Uterus (tissue), 4 donors: ENCODE results near the gene KCND3. TPM values are rescaled to one million over a fixed set of nuclear protein-coding genes. Genes with fewer than 3 reads are reported as not detected.

Experiments used
- DNase-seq, 2 donors: peaks; one replicate each; pipeline ENCODE4 v3.0.0-alpha.2; 2019 to 2020
- H3K27ac ChIP-seq, 2 donors: fragments of 200-600 bp; sonication (generic); 1 replicate in 1 of 2; 2 replicates in 1 of 2; pipeline ENCODE4 v1.5.1; 2016 to 2018
- H3K27me3 ChIP-seq, 2 donors: fragments of 200-600 bp; sonication (generic); one replicate each; pipeline ENCODE4 v1.5.1; 2018 to 2019; ENCODE audit warnings: control low read depth in 1 of 2
- H3K36me3 ChIP-seq, 2 donors: fragments of 200-600 bp; sonication (generic); one replicate each; pipeline ENCODE4 v1.5.1; 2019; ENCODE audit warnings: control low read depth in 1 of 2
- H3K4me1 ChIP-seq, 2 donors: fragments of 200-600 bp; sonication (generic); one replicate each; pipeline ENCODE4 v1.5.1; 2018 to 2019; ENCODE audit warnings: control low read depth in 1 of 2
- H3K4me3 ChIP-seq, 2 donors: fragments of 200-600 bp; sonication (generic); 1 replicate in 1 of 2; 2 replicates in 1 of 2; pipeline ENCODE4 v1.5.1; 2018 to 2019; ENCODE audit warnings: mild to moderate bottlenecking in 1 of 2
- H3K9me3 ChIP-seq, 2 donors: fragments of 200-600 bp; sonication (generic); one replicate each; pipeline ENCODE4 v1.5.1; 2019; ENCODE audit warnings: control low read depth in 1 of 2
- POLR2A ChIP-seq, 2 donors: fragments of 450-650 bp; IDR thresholded peaks; one replicate each; pipeline ENCODE4 v1.6.1; 2016; ENCODE audit warnings: antibody characterized with exemption in 2 of 2, mild to moderate bottlenecking in 1 of 2, moderate library complexity in 1 of 2
- intact Hi-C: fragments of 100-400 bp; cut with DNase I; formaldehyde crosslinking; loops from one replicate; pipeline ENCODE4 v1.15.1; 2023; ENCODE audit warnings: low total_unique reads
- total RNA-seq, 4 donors: library from RNA; depleted of rRNA in 3 of 4; stranded (reverse); fragments of >200 nt in 3 of 4; gene quantifications; one replicate each; pipeline versions ENCODE4 v1.1.0 to v1.2.4, GENCODE V29; 2014 to 2023
- TF ChIP-seq, protein P1 (sequence below), 4 experiments: fragments of 200-600 bp in 2 of 4; fragments of 450-650 bp in 2 of 4; sonication (generic) in 2 of 4; IDR thresholded peaks; one replicate each; pipeline ENCODE4 v1.5.1; 2016 to 2019; ENCODE audit warnings: antibody characterized with exemption in 4 of 4, mild to moderate bottlenecking in 2 of 4, moderate library complexity in 1 of 4
- donor health status: DM: yes; HTN: yes; CAD: no.

The KCND3 gene
- 10 to 100 TPM in 1 of 4 donors, 1 to 10 TPM in 3; 5.0 to 13.5 (median 7.2) TPM for total RNA-seq

DNA sequence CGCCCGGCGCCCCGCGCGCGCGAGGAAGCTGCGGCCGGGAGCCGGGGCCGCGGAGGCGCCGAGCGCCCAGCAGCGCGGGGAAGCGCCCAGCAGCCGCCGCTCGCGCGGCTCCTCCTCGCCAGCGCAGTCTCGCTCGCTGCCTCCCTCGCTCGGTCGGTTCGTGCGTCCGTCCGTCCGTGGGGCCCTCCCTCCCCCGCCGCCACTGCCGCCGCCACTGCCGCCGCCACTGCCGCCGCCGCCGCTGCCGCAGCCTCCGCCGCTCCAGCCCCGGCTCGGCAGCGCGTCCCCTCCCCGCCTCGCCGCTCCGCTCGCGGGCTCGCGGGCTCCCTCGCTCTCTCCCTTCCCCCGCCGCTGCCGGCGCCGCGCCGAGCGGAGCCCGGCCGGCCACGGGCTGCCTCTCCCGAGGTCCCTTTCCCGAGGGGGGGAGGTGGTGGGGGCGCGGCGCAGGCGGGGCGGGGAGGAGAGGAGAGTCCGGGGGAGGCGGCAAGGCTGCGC lies at the start of gene KCND3:
TSS of gene KCND3 (minus strand) at position 138 of the 495 bp plus-strand sequence.
- Histone ChIP-seq H3K4me1 (peaks cover 0 to 15% of the 10 kb centered on the region in 2 donors), H3K36me3 (no peaks in the 10 kb centered on the region), H3K9me3 (no peaks in the 10 kb centered on the region), H3K4me3 (peak within 1 kb of the TSS; percentile 43 to 47), H3K27ac (peak within 1 kb of the TSS; percentile 50 to 58), H3K27me3 (no peaks in the 10 kb centered on the region)
- no peak for TF ChIP-seq POLR2A (IDR thresholded peaks at IDR 0.05)
- TF ChIP-seq, protein P1, sequence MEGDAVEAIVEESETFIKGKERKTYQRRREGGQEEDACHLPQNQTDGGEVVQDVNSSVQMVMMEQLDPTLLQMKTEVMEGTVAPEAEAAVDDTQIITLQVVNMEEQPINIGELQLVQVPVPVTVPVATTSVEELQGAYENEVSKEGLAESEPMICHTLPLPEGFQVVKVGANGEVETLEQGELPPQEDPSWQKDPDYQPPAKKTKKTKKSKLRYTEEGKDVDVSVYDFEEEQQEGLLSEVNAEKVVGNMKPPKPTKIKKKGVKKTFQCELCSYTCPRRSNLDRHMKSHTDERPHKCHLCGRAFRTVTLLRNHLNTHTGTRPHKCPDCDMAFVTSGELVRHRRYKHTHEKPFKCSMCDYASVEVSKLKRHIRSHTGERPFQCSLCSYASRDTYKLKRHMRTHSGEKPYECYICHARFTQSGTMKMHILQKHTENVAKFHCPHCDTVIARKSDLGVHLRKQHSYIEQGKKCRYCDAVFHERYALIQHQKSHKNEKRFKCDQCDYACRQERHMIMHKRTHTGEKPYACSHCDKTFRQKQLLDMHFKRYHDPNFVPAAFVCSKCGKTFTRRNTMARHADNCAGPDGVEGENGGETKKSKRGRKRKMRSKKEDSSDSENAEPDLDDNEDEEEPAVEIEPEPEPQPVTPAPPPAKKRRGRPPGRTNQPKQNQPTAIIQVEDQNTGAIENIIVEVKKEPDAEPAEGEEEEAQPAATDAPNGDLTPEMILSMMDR (IDR thresholded peaks at IDR 0.05), result no peak
- DNase-seq, result peak in 1 of 2 donors; percentile 47
- intact Hi-C loops, result no loop called here

DNA sequence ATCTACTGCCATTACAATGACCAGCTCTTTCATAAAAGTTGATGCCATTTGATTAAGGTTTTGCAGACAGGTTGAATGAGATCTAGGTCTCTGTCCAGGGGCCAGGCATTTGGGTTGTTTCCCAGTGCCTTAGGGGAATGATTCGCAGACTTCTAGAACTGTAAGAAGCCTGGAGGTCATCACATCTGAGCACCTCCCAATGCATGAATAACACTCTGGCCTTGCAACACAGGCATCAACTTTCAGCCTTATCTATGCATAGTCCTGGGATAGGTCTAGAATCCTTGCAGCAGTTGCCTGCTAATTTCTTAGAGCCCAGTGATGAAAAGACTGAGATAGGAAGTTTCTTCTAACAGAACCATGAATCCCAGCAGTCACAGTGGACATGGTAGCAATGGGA lies 44.8 kb upstream of the KCND3 start:
- no peaks in the 10 kb centered on the region for H3K36me3 ChIP-seq
- H3K27ac ChIP-seq, result no peak overlapping the region
- no peak overlapping the region for H3K4me3 ChIP-seq
- H3K9me3 ChIP-seq, result no peaks in the 10 kb centered on the region
- intact Hi-C loops, result no loop called here
- DNase-seq, result no peak
- H3K27me3 ChIP-seq, result no peaks in the 10 kb centered on the region
- TF ChIP-seq POLR2A (IDR thresholded peaks at IDR 0.05), result no peak
- TF ChIP-seq, protein P1 (IDR thresholded peaks at IDR 0.05), result no peak
- no peaks in the 10 kb centered on the region for H3K4me1 ChIP-seq

DNA sequence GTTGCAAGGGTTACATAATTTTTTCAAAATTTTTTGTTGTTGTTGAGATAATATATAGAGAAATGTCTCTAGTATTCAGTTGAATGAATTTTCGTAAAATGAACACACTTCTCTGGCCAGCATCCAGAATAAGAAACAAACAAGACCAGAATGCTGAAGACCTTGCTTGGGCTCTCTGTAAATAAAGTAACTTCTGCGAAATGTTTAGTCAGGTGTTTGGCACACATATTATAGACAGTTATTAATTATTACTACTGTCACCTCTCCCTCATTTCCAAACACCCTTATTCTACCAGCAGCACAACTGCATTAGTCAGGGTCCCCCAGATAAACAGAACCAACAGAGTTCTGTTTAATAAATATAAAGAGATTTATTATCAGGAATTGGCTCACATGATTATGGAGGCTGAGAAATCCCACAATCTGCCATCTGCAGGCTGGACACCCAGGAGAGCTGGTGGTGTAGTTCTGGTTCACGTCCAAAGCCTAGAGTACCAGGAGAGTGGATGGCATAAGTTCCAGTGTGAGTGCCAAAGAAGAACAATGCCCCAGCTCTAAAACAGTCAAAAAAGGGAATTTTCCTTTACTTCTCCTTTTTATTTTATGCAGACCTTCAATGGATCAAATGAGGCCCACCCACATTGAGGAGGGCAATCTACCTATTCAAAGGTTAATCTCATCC lies 44.1 kb upstream of the KCND3 start:
- no peak for DNase-seq
- H3K27ac ChIP-seq, result no peak overlapping the region

DNA sequence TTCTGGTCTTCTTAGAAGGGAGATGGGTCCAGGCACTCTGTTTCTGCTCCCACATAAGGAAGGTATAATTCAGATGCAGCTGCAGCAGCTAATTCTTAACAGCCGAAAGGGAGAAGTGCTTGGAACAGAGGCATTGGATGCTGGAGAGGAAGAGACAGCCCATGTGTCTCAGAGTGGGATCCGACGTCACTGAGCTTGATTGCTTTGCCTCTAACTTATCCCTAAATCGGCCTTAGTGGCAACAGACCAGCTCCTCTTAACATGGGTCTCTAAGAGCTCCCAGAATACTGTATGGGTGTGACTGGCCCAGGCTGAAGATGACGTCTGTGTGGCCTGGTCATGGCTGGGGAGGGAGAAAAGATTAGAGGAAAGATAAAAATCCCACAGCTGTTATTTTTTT lies 40.7 kb upstream of the KCND3 start:
- intact Hi-C loops, result no loop called here
- DNase-seq, result peak in 1 of 2 donors; percentile 27
- no peaks in the 10 kb centered on the region for H3K36me3 ChIP-seq
- H3K9me3 ChIP-seq, result no peaks in the 10 kb centered on the region
- H3K27ac ChIP-seq, result no peak overlapping the region
- no peak overlapping the region for H3K4me3 ChIP-seq
- H3K27me3 ChIP-seq, result no peaks in the 10 kb centered on the region
- TF ChIP-seq, protein P1 (IDR thresholded peaks at IDR 0.05), result no peak
- no peak for TF ChIP-seq POLR2A (IDR thresholded peaks at IDR 0.05)
- H3K4me1 ChIP-seq, result no peaks in the 10 kb centered on the region

More for the DNA sequence above, 44.1 kb upstream of the KCND3 start:
- no peak overlapping the region for H3K4me3 ChIP-seq
- no peak for TF ChIP-seq POLR2A (IDR thresholded peaks at IDR 0.05)
- TF ChIP-seq, protein P1 (IDR thresholded peaks at IDR 0.05), result no peak
- H3K9me3 ChIP-seq, result no peaks in the 10 kb centered on the region
- no peaks in the 10 kb centered on the region for H3K36me3 ChIP-seq
- H3K4me1 ChIP-seq, result no peaks in the 10 kb centered on the region
- intact Hi-C loops, result no loop called here
- no peaks in the 10 kb centered on the region for H3K27me3 ChIP-seq

DNA sequence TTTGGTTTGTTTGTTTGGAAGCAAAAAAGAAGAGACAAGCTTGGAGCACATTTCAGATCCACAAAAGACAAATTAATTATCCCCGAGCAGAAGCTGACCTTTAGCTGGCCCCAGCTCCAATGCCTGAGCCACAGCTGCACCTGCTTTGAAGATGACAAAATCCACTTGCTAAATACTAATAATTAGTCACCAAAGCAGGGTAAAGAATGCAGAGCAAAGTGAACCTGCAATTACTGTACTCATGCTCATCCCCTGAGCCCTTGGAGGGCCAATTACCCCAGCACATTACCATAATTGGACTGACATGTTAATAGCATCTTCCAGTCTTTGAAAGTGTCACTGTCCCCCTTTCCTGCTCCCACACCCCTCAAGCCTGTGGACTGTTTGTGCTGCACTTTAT lies 38.2 kb upstream of the KCND3 start:
- intact Hi-C loops, result no loop called here
- no peaks in the 10 kb centered on the region for H3K4me1 ChIP-seq
- H3K27me3 ChIP-seq, result no peaks in the 10 kb centered on the region
- H3K4me3 ChIP-seq, result no peak overlapping the region
- H3K27ac ChIP-seq, result no peak overlapping the region
- H3K36me3 ChIP-seq, result no peaks in the 10 kb centered on the region
- no peaks in the 10 kb centered on the region for H3K9me3 ChIP-seq
- TF ChIP-seq POLR2A (IDR thresholded peaks at IDR 0.05), result no peak
- TF ChIP-seq, protein P1 (IDR thresholded peaks at IDR 0.05), result no peak
- DNase-seq, result no peak
